PC-3 (cell line): ENCODE measurements around the gene MLLT3. TPM values are rescaled to one million over a fixed set of nuclear protein-coding genes. Genes with fewer than 3 reads are reported as not detected.
A peak's percentile ranks its signal among the peaks of the same experiment; 100 is the strongest.

ENCODE experiments used
- ATAC-seq: fragments of 200-7000 bp; cut with Tn5 transposase; 2 replicates; pipeline ENCODE4 v1.9.1; 2020; ENCODE audit warnings: mild to moderate bottlenecking, moderate library complexity
- BruUV-seq: library from RNA; stranded (reverse); fragments of 400-500 nt; replicated peaks from 2 replicates; lab custom pipeline; 2021; lab: Mats Ljungman, UMichigan
- CTCF ChIA-PET: fragments of 300-600 bp; sonication (Branson Sonifier 250); formaldehyde crosslinking; loops from one replicate; lab custom pipeline; 2022; ENCODE audit warnings: antibody characterized with exemption; lab: Charles Lee
- POLR2A ChIA-PET: fragments of 300-600 bp; sonication (Branson Sonifier 250); formaldehyde crosslinking; loops from one replicate; lab custom pipeline; 2022; ENCODE audit warnings: antibody characterized with exemption; ENCODE audit not compliant: unreplicated experiment; lab: Charles Lee
- DNase-seq: peaks from one replicate; pipeline ENCODE4 v3.0.0-alpha.2; 2015
- H2AFZ ChIP-seq: fragments of 300-600 bp; sonication (generic); 2 replicates; pipeline ENCODE4 v1.6.0; 2016; ENCODE audit warnings: antibody characterized with exemption, low read length
- H3F3A ChIP-seq: fragments of 300-600 bp; sonication (generic); one replicate; pipeline ENCODE4 v1.6.0; 2017; ENCODE audit warnings: antibody characterized with exemption, low read length, control low read depth, mild to moderate bottlenecking; ENCODE audit not compliant: unreplicated experiment
- H3K27ac ChIP-seq: fragments of 300-600 bp; sonication (generic); 2 replicates; pipeline ENCODE4 v1.5.1; 2016; ENCODE audit warnings: mild to moderate bottlenecking, low read length
- H3K27me3 ChIP-seq: fragments of 300-600 bp; sonication (generic); 2 replicates; pipeline ENCODE4 v1.6.1; 2016; ENCODE audit warnings: low read length, mixed read lengths
- H3K36me3 ChIP-seq: fragments of 300-600 bp; sonication (generic); 2 replicates; pipeline ENCODE4 v1.6.1; 2016; ENCODE audit warnings: low read depth, mixed run types, low read length, mixed read lengths
- H3K4me1 ChIP-seq: fragments of 300-600 bp; sonication (generic); 2 replicates; pipeline ENCODE4 v1.5.1; 2016; ENCODE audit warnings: low read length; ENCODE audit not compliant: insufficient read depth
- H3K4me2 ChIP-seq: fragments of 300-600 bp; sonication (generic); 2 replicates; pipeline ENCODE4 v1.6.0; 2016; ENCODE audit warnings: low read length
- H3K4me3 ChIP-seq: fragments of 300-600 bp; sonication (generic); 2 replicates; pipeline ENCODE4 v1.5.1; 2016; ENCODE audit warnings: mild to moderate bottlenecking, low read length, mixed read lengths
- H3K79me2 ChIP-seq: fragments of 300-600 bp; sonication (generic); 2 replicates; pipeline ENCODE4 v1.6.1; 2017; ENCODE audit warnings: low read length, mixed read lengths
- H3K9ac ChIP-seq: fragments of 300-600 bp; sonication (generic); 2 replicates; pipeline ENCODE4 v1.6.0; 2016; ENCODE audit warnings: mild to moderate bottlenecking, low read length
- H3K9me2 ChIP-seq: fragments of 300-600 bp; sonication (generic); replicated peaks from 2 replicates; pipeline ENCODE4 v1.6.1; 2016; ENCODE audit warnings: mixed run types, low read length, mixed read lengths
- H3K9me3 ChIP-seq: fragments of 300-600 bp; sonication (generic); 2 replicates; pipeline ENCODE4 v1.6.1; 2016; ENCODE audit warnings: low read length, mixed read lengths
- H4K20me1 ChIP-seq: fragments of 300-600 bp; sonication (generic); 2 replicates; pipeline ENCODE4 v1.6.1; 2016; ENCODE audit warnings: low read length, mixed read lengths
- EZH2 ChIP-seq: fragments of 300-600 bp; sonication (generic); IDR thresholded peaks from one replicate; pipeline ENCODE4 v1.6.1; 2017; ENCODE audit warnings: antibody characterized with exemption, mild to moderate bottlenecking, low read length; ENCODE audit not compliant: unreplicated experiment
- EZH2phosphoT487 ChIP-seq: fragments of 300-600 bp; sonication (generic); IDR thresholded peaks from 2 replicates; pipeline ENCODE4 v1.6.1; 2018; ENCODE audit warnings: mild to moderate bottlenecking, antibody characterized with exemption, low read length, borderline replicate concordance
- intact Hi-C: fragments of 100-400 bp; cut with micrococcal nuclease; formaldehyde crosslinking; loops from 2 replicates; pipeline ENCODE4 v1.9.0; 2023
- total RNA-seq: library from RNA; depleted of rRNA; stranded (reverse); fragments of >200 nt; gene quantifications from 2 replicates; pipeline ENCODE4 v1.2.3, GENCODE V29; 2014
- TF ChIP-seq, protein P1 (sequence below): fragments of 300-600 bp; sonication (generic); conservative IDR thresholded peaks from 2 replicates; pipeline ENCODE4 v1.5.1; 2017; ENCODE audit warnings: antibody characterized with exemption, low read depth, mild to moderate bottlenecking, low read length

MLLT3 gene
- total RNA-seq, 1 experiment from 2014 or later, result 7.1 TPM

GRCh38 chr9:20528253-20528652, 94.0 kb downstream of the MLLT3 start:
- Histone ChIP-seq H3K4me1 (no peaks in the 10 kb centered on the region), H2AFZ (no peak overlapping the region), H3K4me3 (no peak overlapping the region), H3K9me3 (no peaks in the 10 kb centered on the region), H4K20me1 (no peaks in the 10 kb centered on the region), H3K36me3 (no peaks in the 10 kb centered on the region), H3K4me2 (no peak overlapping the region), H3K79me2 (no peaks in the 10 kb centered on the region), H3K9me2 (no peaks in the 10 kb centered on the region), H3K27ac (no peak overlapping the region), H3F3A (no peaks in the 10 kb centered on the region), H3K9ac (no peak overlapping the region), H3K27me3 (no peaks in the 10 kb centered on the region)
- DNase-seq (no peak), ATAC-seq (no peak)
- intact Hi-C loops, result no loop called here
- ChIA-PET POLR2A (no interaction called here), CTCF (no interaction called here)
- no TSS peak for BruUV-seq
- TF ChIP-seq, protein P1, sequence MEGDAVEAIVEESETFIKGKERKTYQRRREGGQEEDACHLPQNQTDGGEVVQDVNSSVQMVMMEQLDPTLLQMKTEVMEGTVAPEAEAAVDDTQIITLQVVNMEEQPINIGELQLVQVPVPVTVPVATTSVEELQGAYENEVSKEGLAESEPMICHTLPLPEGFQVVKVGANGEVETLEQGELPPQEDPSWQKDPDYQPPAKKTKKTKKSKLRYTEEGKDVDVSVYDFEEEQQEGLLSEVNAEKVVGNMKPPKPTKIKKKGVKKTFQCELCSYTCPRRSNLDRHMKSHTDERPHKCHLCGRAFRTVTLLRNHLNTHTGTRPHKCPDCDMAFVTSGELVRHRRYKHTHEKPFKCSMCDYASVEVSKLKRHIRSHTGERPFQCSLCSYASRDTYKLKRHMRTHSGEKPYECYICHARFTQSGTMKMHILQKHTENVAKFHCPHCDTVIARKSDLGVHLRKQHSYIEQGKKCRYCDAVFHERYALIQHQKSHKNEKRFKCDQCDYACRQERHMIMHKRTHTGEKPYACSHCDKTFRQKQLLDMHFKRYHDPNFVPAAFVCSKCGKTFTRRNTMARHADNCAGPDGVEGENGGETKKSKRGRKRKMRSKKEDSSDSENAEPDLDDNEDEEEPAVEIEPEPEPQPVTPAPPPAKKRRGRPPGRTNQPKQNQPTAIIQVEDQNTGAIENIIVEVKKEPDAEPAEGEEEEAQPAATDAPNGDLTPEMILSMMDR, result no peak
- TF ChIP-seq EZH2 (no peak), EZH2phosphoT487 (no peak)

- H3K4me1 ChIP-seq, result no peaks in the 10 kb centered on the region
- no peaks in the 10 kb centered on the region for H3K9me3 ChIP-seq
- no peaks in the 10 kb centered on the region for H3K9me2 ChIP-seq
- no peak for TF ChIP-seq EZH2phosphoT487
- TF ChIP-seq, protein P1, result no peak
- no peak for TF ChIP-seq EZH2
- no TSS peak for BruUV-seq
- no peaks in the 10 kb centered on the region for H3F3A ChIP-seq
- no peak overlapping the region for H3K27ac ChIP-seq
- no peak overlapping the region for H3K9ac ChIP-seq
- intact Hi-C loops, result no loop called here
- ATAC-seq (no peak), DNase-seq (no peak)
- no peaks in the 10 kb centered on the region for H4K20me1 ChIP-seq
- ChIA-PET POLR2A (no interaction called here), CTCF (no interaction called here)
- H3K4me3 ChIP-seq, result no peak overlapping the region
- H3K27me3 ChIP-seq, result no peaks in the 10 kb centered on the region
- no peak overlapping the region for H3K4me2 ChIP-seq
- no peak overlapping the region for H2AFZ ChIP-seq
- no peaks in the 10 kb centered on the region for H3K36me3 ChIP-seq
- H3K79me2 ChIP-seq, result no peaks in the 10 kb centered on the region
Observed at GRCh38 chr9:20526500-20527319, 95.6 kb downstream of the MLLT3 start.

DNA sequence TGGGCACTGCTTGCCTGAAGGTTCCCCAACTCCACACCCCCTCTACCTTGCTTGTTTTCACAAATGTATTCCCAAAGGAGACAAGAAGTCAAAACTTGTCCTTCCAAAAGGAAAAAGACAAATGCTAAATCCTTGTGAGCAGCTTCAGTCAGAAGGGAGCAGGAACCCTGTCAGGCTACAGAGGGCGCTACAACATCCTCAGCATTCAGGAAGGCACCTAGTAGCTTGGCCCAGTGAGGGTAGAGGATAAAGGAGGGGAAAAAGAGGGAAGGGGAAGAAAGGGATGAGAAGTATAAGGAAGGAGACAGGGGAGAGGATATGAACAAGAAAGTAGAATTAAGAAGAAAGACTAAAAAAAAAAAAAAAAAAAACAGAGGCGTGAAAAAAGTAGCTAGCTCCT, 97.5 kb downstream of the MLLT3 start:
- no TSS peak for BruUV-seq
- DNase-seq, result peak; percentile 27
- no peaks in the 10 kb centered on the region for H3K79me2 ChIP-seq

More for the DNA sequence above, 97.5 kb downstream of the MLLT3 start:
- ChIA-PET POLR2A (no interaction called here), CTCF (interaction anchor here (0.5 to 0.9 kb wide), 2 partner anchors 29 to 290 kb away, joined by 5 to 8 read pairs; no protein-coding TSS in a partner anchor)
- no peak overlapping the region for H3K9ac ChIP-seq
- H3K4me3 ChIP-seq, result no peak overlapping the region
- H3K27me3 ChIP-seq, result no peaks in the 10 kb centered on the region
- H3K4me2 ChIP-seq, result no peak overlapping the region
- TF ChIP-seq, protein P1, result peak; percentile 60
- TF ChIP-seq EZH2, result no peak
- no peaks in the 10 kb centered on the region for H3K4me1 ChIP-seq
- no peaks in the 10 kb centered on the region for H3K9me3 ChIP-seq
- intact Hi-C loops, result no loop called here
- no peaks in the 10 kb centered on the region for H3K9me2 ChIP-seq
- no peak for ATAC-seq
- no peak overlapping the region for H2AFZ ChIP-seq
- no peaks in the 10 kb centered on the region for H3F3A ChIP-seq
- H3K36me3 ChIP-seq, result no peaks in the 10 kb centered on the region
- H4K20me1 ChIP-seq, result no peaks in the 10 kb centered on the region
- H3K27ac ChIP-seq, result no peak overlapping the region
